DND-41 (cell line): ENCODE measurements around the gene IWS1.
"Not testable (repeated sequence)": the region's sequence is repeated elsewhere in the genome, so short reads cannot be mapped to it uniquely, and the experiment has no call there.

Experiments
- ATAC-seq: fragments of 200-7000 bp; cut with Tn5 transposase; 3 replicates; pipeline ENCODE4 v1.9.1; 2021; ENCODE audit warnings: low read depth; ENCODE audit not compliant: insufficient read depth
- DNase-seq: peaks from one replicate; pipeline ENCODE4 v3.0.0-alpha.2; 2020
- H2AFZ ChIP-seq: 2 replicates; pipeline ENCODE4 v1.6.0; 2012; ENCODE audit warnings: low read depth, low read length
- H3K27ac ChIP-seq: 2 replicates; pipeline ENCODE4 v1.5.1; 2012; ENCODE audit warnings: low read length, inconsistent platforms
- H3K27me3 ChIP-seq: fragments of 200-600 bp; sonication (generic); 2 replicates; pipeline ENCODE4 v1.6.0; 2012; ENCODE audit warnings: low read length, mild to moderate bottlenecking, inconsistent platforms; ENCODE audit not compliant: insufficient read depth, poor library complexity
- H3K36me3 ChIP-seq: 2 replicates; pipeline ENCODE4 v1.5.1; 2012; ENCODE audit warnings: low read length, inconsistent platforms; ENCODE audit not compliant: insufficient read depth
- H3K4me1 ChIP-seq: 2 replicates; pipeline ENCODE4 v1.5.1; 2012; ENCODE audit warnings: mild to moderate bottlenecking, low read length; ENCODE audit not compliant: insufficient read depth
- H3K4me2 ChIP-seq: 2 replicates; pipeline ENCODE4 v1.6.0; 2012; ENCODE audit warnings: mild to moderate bottlenecking, moderate library complexity, low read length, inconsistent platforms; ENCODE audit not compliant: insufficient read depth
- H3K4me3 ChIP-seq, 2 experiments: fragments of 200-600 bp in 1 of 2; shearing (Covaris generic) in 1 of 2; 2 replicates each; pipeline ENCODE4 v1.5.1; 2012 to 2016; ENCODE audit warnings: inconsistent platforms in 2 of 2, low read length in 2 of 2, mild to moderate bottlenecking in 2 of 2, low read depth in 1 of 2, moderate library complexity in 1 of 2
- H3K79me2 ChIP-seq: 2 replicates; pipeline ENCODE4 v1.6.0; 2012; ENCODE audit warnings: low read length, inconsistent platforms; ENCODE audit not compliant: insufficient read depth
- H3K9ac ChIP-seq: 2 replicates; pipeline ENCODE4 v1.6.0; 2012; ENCODE audit warnings: low read depth, mild to moderate bottlenecking, inconsistent platforms, low read length, moderate library complexity
- H3K9me3 ChIP-seq: 2 replicates; pipeline ENCODE4 v1.5.1; 2012; ENCODE audit warnings: low read length, moderate library complexity, mild to moderate bottlenecking, inconsistent platforms; ENCODE audit not compliant: insufficient read depth, severe bottlenecking
- H4K20me1 ChIP-seq: 2 replicates; pipeline ENCODE4 v1.6.0; 2012; ENCODE audit warnings: low read length; ENCODE audit not compliant: insufficient read depth
- CTCF ChIP-seq: IDR thresholded peaks from 2 replicates; pipeline ENCODE4 v1.5.1; 2012; ENCODE audit warnings: borderline replicate concordance, low read length, moderate library complexity, mild to moderate bottlenecking; ENCODE audit not compliant: poor library complexity, severe bottlenecking; ENCODE audit errors: extremely low read depth
- EZH2 ChIP-seq: IDR thresholded peaks from 3 replicates; pipeline ENCODE4 v1.6.1; 2012; ENCODE audit warnings: borderline replicate concordance, low read depth, mild to moderate bottlenecking, moderate library complexity, low read length, inconsistent platforms; ENCODE audit not compliant: severe bottlenecking

Gene IWS1

GRCh38 chr2:127574656-127575055 lies 48.4 kb upstream of the IWS1 start:
- ATAC-seq (no peak), DNase-seq (no peak)
- Histone ChIP-seq H2AFZ (no peak overlapping the region), H3K9ac (no peak overlapping the region), H3K27ac (no peak overlapping the region), H3K27me3 (no peaks in the 10 kb centered on the region), H3K9me3 (no peaks in the 10 kb centered on the region), H3K4me1 (peaks cover 5% of the 10 kb centered on the region; the same call in 1 of the 2 replicates), H3K4me3 (no peak overlapping the region), H3K36me3 (no peaks in the 10 kb centered on the region), H3K4me2 (no peak overlapping the region), H4K20me1 (no peaks in the 10 kb centered on the region), H3K79me2 (no peaks in the 10 kb centered on the region)
- no peak for TF ChIP-seq EZH2
- TF ChIP-seq CTCF: no peak

GRCh38 chr2:127573771-127574170 lies 47.5 kb upstream of the IWS1 start:
- H3K4me1 ChIP-seq: peaks cover 5% of the 10 kb centered on the region; the same call in 1 of the 2 replicates
- H3K4me2 ChIP-seq: no peak overlapping the region
- ATAC-seq (no peak), DNase-seq (no peak)
- no peak overlapping the region for H3K27ac ChIP-seq
- no peak overlapping the region for H3K9ac ChIP-seq
- no peak overlapping the region for H3K4me3 ChIP-seq
- H3K9me3 ChIP-seq: no peaks in the 10 kb centered on the region
- no peak for TF ChIP-seq CTCF
- TF ChIP-seq EZH2: no peak
- no peak overlapping the region for H2AFZ ChIP-seq
- no peaks in the 10 kb centered on the region for H3K36me3 ChIP-seq
- no peaks in the 10 kb centered on the region for H3K79me2 ChIP-seq
- H3K27me3 ChIP-seq: no peaks in the 10 kb centered on the region
- H4K20me1 ChIP-seq: no peaks in the 10 kb centered on the region

- ATAC-seq (no peak), DNase-seq (peak; percentile 0)
- no peak overlapping the region for H3K4me2 ChIP-seq
- H4K20me1 ChIP-seq: no peaks in the 10 kb centered on the region
- no peak overlapping the region for H3K9ac ChIP-seq
- no peak overlapping the region for H2AFZ ChIP-seq
- H3K4me3 ChIP-seq: no peak overlapping the region
- no peaks in the 10 kb centered on the region for H3K36me3 ChIP-seq
- no peak overlapping the region for H3K27ac ChIP-seq
- no peaks in the 10 kb centered on the region for H3K27me3 ChIP-seq
- H3K4me1 ChIP-seq: peaks cover 5% of the 10 kb centered on the region; the same call in 1 of the 2 replicates
- no peaks in the 10 kb centered on the region for H3K79me2 ChIP-seq
- H3K9me3 ChIP-seq: no peaks in the 10 kb centered on the region
- TF ChIP-seq EZH2 (no peak), CTCF (no peak)
These were observed 47.0 kb upstream of the IWS1 start for GRCh38 chr2:127573298-127573697.

- no peak for TF ChIP-seq EZH2
- no peak for TF ChIP-seq CTCF
- Histone ChIP-seq H2AFZ (no peak overlapping the region), H3K9me3 (no peaks in the 10 kb centered on the region), H3K27me3 (no peaks in the 10 kb centered on the region), H3K36me3 (no peaks in the 10 kb centered on the region), H3K9ac (no peak overlapping the region), H3K4me3 (no peak overlapping the region), H3K27ac (no peak overlapping the region), H3K4me2 (no peak overlapping the region), H3K79me2 (no peaks in the 10 kb centered on the region), H4K20me1 (no peaks in the 10 kb centered on the region), H3K4me1 (peaks cover 5% of the 10 kb centered on the region; the same call in 1 of the 2 replicates)
- ATAC-seq: no peak
- DNase-seq: no peak
These were observed 46.6 kb upstream of the IWS1 start for GRCh38 chr2:127572841-127573240.

- ATAC-seq, DNase-seq, H3K9ac ChIP-seq, H2AFZ ChIP-seq, H4K20me1 ChIP-seq, H3K4me2 ChIP-seq, H3K4me3 ChIP-seq, H3K27ac ChIP-seq, H3K27me3 ChIP-seq, H3K79me2 ChIP-seq, H3K4me1 ChIP-seq, H3K9me3 ChIP-seq, H3K36me3 ChIP-seq: not testable (repeated sequence)
These were observed 46.1 kb upstream of the IWS1 start for GRCh38 chr2:127572352-127572751.
